ENCODE measurements around the gene SNW1.

DNA sequence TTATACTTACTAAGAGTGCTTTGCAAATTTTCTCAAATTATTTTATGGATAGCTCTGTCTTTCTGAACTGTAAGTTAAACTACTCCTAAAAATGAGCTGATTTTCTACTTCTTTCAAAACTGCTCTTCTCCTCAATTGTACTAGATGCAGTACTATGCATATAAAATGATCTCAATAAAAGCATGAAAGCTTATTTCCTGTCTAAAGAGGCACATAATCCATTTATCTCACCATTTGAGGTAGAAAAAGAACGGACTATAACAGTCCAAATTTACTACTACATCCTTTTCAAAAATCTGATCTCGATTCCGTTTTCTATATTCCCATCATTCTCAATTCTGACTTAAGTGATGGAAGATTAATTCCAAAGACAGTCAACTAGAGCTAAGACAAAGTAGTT, 38.7 kb downstream of the SNW1 start:
- TF ChIP-seq, protein P1, sequence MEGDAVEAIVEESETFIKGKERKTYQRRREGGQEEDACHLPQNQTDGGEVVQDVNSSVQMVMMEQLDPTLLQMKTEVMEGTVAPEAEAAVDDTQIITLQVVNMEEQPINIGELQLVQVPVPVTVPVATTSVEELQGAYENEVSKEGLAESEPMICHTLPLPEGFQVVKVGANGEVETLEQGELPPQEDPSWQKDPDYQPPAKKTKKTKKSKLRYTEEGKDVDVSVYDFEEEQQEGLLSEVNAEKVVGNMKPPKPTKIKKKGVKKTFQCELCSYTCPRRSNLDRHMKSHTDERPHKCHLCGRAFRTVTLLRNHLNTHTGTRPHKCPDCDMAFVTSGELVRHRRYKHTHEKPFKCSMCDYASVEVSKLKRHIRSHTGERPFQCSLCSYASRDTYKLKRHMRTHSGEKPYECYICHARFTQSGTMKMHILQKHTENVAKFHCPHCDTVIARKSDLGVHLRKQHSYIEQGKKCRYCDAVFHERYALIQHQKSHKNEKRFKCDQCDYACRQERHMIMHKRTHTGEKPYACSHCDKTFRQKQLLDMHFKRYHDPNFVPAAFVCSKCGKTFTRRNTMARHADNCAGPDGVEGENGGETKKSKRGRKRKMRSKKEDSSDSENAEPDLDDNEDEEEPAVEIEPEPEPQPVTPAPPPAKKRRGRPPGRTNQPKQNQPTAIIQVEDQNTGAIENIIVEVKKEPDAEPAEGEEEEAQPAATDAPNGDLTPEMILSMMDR (IDR thresholded peaks at IDR 0.05), result no peak
- no peak for TF ChIP-seq POLR2A (IDR thresholded peaks at IDR 0.05)

Data from testis (tissue), 2 donors.